HepG2 (cell line): Measurements from ENCODE around the gene HLF. TPM values are rescaled to one million over a fixed set of nuclear protein-coding genes. Genes with fewer than 3 reads are reported as not detected.

Source experiments
- CREM ChIP-seq, 2 experiments: sonication (generic) in 1 of 2; formaldehyde crosslinking in 1 of 2; IDR thresholded peaks; 2 replicates each; pipeline versions ENCODE4 v1.4.0 to v1.6.1; 2016 to 2020; ENCODE audit warnings: antibody characterized with exemption in 1 of 2, mild to moderate bottlenecking in 1 of 2, missing genetic modification reagents in 1 of 2
- DR1 ChIP-seq: sonication (generic); formaldehyde crosslinking; IDR thresholded peaks from 2 replicates; pipeline ENCODE4 v1.8.0; 2021; ENCODE audit warnings: mild to moderate bottlenecking, missing genetic modification reagents, inconsistent platforms
- DRAP1 ChIP-seq: IDR thresholded peaks from 2 replicates; pipeline ENCODE4 v1.6.1; 2016; ENCODE audit warnings: missing genetic modification reagents, missing compliant biosample characterization
- GRHL1 ChIP-seq: sonication (generic); formaldehyde crosslinking; conservative IDR thresholded peaks from 2 replicates; pipeline ENCODE4 v1.8.0; 2022; ENCODE audit warnings: missing genetic modification reagents
- IKZF1 ChIP-seq: fragments of 450-650 bp; IDR thresholded peaks from 2 replicates; pipeline ENCODE4 v1.7.1; 2016
- MYPOP ChIP-seq: sonication (generic); formaldehyde crosslinking; IDR thresholded peaks from 2 replicates; pipeline ENCODE4 v1.8.1; 2023; ENCODE audit warnings: mild to moderate bottlenecking, moderate library complexity, missing genetic modification reagents
- PHF21A ChIP-seq: sonication (generic); formaldehyde crosslinking; IDR thresholded peaks from 2 replicates; pipeline ENCODE4 v1.5.0; 2020; ENCODE audit warnings: mild to moderate bottlenecking, missing genetic modification reagents
- SMYD3 ChIP-seq: sonication (generic); formaldehyde crosslinking; IDR thresholded peaks from 2 replicates; pipeline ENCODE4 v1.8.1; 2023; ENCODE audit warnings: mild to moderate bottlenecking, missing genetic modification reagents
- TFAP4 ChIP-seq: sonication (generic); IDR thresholded peaks from 2 replicates; pipeline ENCODE4 v1.6.1; 2016; ENCODE audit warnings: low read depth, borderline replicate concordance
- ZNF143 ChIP-seq: sonication (generic); formaldehyde crosslinking; IDR thresholded peaks from 2 replicates; pipeline ENCODE4 v1.4.0; 2020; ENCODE audit warnings: missing genetic modification reagents
- ZNF20 ChIP-seq: sonication (generic); formaldehyde crosslinking; IDR thresholded peaks from 2 replicates; pipeline ENCODE4 v1.4.0; 2020; ENCODE audit warnings: mild to moderate bottlenecking, moderate library complexity, missing genetic modification reagents
- ZNF441 ChIP-seq: sonication (generic); formaldehyde crosslinking; IDR thresholded peaks from 2 replicates; pipeline ENCODE4 v1.7.0; 2021; ENCODE audit warnings: missing genetic modification reagents, borderline replicate concordance
- ZSCAN21 ChIP-seq: sonication (generic); formaldehyde crosslinking; IDR thresholded peaks from 2 replicates; pipeline ENCODE4 v1.8.0; 2022; ENCODE audit warnings: mild to moderate bottlenecking, missing genetic modification reagents, moderate library complexity, borderline replicate concordance
- polyA plus RNA-seq, 8 experiments: library from polyadenylated mRNA; depleted of rRNA in 3 of 8; stranded (reverse) in 7 of 8; unstranded in 1 of 8; fragments of >200 nt; fragmentation: Illumina TruSeq in 4 of 8; extraction: Trizol in 4 of 8; gene quantifications; 2 replicates each; pipeline versions ENCODE4 v1.2.1 to v1.2.3, GENCODE V29; 2011 to 2016; ENCODE audit warnings: low read depth in 4 of 8, missing spikeins in 1 of 8, mixed read lengths in 1 of 8; ENCODE audit not compliant: insufficient read depth in 1 of 8
- total RNA-seq, 5 experiments: library from RNA; depleted of rRNA; stranded (reverse); fragments of >200 nt; fragmentation: Illumina TruSeq; extraction: Trizol; gene quantifications; 2 replicates each; pipeline ENCODE4 v1.2.3, GENCODE V29; 2016; ENCODE audit warnings: low read depth in 1 of 5
- TF ChIP-seq, protein P1 (sequence below): sonication (generic); formaldehyde crosslinking; IDR thresholded peaks from 2 replicates; pipeline ENCODE4 v1.4.0; 2020; ENCODE audit warnings: missing genetic modification reagents, borderline replicate concordance
- TF ChIP-seq, protein P2 (sequence below), 2 experiments: IDR thresholded peaks; 2 replicates each; pipeline ENCODE4 v1.6.1; 2011 to 2012; ENCODE audit warnings: low read length in 2 of 2, borderline replicate concordance in 1 of 2, low read depth in 1 of 2, mild to moderate bottlenecking in 1 of 2, moderate library complexity in 1 of 2

HLF gene
- total and polyA plus RNA-seq, 2 of the 13 experiments (the other 11 are each of a cell fraction or from before 2014, with no cell fraction given), result 202 to 346 TPM

DNA sequence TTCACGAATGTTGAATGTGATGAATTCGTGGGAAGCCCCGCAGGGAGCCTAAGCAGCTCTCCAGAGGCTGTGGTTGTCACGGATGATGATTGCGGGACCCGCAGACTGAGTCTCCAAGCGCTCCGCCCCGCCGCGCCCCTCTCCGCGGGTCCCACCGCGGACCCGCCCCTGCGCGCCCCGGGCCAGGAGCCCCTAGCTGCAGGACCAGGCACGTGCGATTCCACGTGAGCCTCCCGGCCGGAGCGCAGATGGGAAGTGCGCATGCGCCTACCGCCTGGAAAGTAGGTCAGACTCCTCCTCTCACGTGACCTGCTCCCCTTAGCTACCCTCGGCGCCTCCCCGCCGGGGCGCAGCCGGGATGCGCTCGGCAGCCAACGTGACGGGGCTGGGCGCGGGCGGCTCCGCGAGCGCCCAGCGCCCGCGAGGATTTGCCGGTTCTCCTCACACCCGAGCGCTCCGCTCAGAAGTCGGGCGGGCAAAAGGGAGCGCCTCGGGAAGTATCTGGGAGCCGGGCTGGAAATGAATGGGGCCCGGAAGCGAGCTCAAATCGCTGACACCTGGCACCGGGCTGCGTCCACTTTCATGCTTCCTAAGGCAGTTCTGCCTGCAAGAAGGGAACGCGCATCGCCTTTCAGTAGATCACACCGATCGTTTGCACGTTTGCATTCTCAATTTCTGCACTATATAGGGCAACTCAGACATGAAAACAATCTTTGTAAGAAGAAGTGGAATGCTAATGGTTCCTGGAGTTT is 26.4 kb upstream of the HLF start (continued):
- TF ChIP-seq, protein P1, sequence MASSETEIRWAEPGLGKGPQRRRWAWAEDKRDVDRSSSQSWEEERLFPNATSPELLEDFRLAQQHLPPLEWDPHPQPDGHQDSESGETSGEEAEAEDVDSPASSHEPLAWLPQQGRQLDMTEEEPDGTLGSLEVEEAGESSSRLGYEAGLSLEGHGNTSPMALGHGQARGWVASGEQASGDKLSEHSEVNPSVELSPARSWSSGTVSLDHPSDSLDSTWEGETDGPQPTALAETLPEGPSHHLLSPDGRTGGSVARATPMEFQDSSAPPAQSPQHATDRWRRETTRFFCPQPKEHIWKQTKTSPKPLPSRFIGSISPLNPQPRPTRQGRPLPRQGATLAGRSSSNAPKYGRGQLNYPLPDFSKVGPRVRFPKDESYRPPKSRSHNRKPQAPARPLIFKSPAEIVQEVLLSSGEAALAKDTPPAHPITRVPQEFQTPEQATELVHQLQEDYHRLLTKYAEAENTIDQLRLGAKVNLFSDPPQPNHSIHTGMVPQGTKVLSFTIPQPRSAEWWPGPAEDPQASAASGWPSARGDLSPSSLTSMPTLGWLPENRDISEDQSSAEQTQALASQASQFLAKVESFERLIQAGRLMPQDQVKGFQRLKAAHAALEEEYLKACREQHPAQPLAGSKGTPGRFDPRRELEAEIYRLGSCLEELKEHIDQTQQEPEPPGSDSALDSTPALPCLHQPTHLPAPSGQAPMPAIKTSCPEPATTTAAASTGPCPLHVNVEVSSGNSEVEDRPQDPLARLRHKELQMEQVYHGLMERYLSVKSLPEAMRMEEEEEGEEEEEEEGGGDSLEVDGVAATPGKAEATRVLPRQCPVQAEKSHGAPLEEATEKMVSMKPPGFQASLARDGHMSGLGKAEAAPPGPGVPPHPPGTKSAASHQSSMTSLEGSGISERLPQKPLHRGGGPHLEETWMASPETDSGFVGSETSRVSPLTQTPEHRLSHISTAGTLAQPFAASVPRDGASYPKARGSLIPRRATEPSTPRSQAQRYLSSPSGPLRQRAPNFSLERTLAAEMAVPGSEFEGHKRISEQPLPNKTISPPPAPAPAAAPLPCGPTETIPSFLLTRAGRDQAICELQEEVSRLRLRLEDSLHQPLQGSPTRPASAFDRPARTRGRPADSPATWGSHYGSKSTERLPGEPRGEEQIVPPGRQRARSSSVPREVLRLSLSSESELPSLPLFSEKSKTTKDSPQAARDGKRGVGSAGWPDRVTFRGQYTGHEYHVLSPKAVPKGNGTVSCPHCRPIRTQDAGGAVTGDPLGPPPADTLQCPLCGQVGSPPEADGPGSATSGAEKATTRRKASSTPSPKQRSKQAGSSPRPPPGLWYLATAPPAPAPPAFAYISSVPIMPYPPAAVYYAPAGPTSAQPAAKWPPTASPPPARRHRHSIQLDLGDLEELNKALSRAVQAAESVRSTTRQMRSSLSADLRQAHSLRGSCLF, result no peak
- TF ChIP-seq SMYD3 (CRISPR knock-in tag) (no peak), TFAP4 (no peak; the same call in 1 of the 2 replicates), ZNF20 (no peak), ZNF143 (0 out of 2 replicates have a peak, but pooled peaks have one; percentile 43), DRAP1 (peak; percentile 92), GRHL1 (CRISPR knock-in tag) (no peak), ZSCAN21 (CRISPR knock-in tag) (peak; percentile 85), PHF21A (CRISPR knock-in tag) (peak; percentile 74), MYPOP (CRISPR knock-in tag) (peak; percentile 95), ZNF441 (CRISPR knock-in tag) (peak; percentile 85; the same call in 1 of the 2 replicates), IKZF1 (no peak), CREM (IDR thresholded peaks at IDR 0.05) (no peak), CREM (CRISPR knock-in tag; IDR thresholded peaks at IDR 0.05) (no peak), DR1 (CRISPR knock-in tag) (peak; percentile 89)
- TF ChIP-seq, protein P2, sequence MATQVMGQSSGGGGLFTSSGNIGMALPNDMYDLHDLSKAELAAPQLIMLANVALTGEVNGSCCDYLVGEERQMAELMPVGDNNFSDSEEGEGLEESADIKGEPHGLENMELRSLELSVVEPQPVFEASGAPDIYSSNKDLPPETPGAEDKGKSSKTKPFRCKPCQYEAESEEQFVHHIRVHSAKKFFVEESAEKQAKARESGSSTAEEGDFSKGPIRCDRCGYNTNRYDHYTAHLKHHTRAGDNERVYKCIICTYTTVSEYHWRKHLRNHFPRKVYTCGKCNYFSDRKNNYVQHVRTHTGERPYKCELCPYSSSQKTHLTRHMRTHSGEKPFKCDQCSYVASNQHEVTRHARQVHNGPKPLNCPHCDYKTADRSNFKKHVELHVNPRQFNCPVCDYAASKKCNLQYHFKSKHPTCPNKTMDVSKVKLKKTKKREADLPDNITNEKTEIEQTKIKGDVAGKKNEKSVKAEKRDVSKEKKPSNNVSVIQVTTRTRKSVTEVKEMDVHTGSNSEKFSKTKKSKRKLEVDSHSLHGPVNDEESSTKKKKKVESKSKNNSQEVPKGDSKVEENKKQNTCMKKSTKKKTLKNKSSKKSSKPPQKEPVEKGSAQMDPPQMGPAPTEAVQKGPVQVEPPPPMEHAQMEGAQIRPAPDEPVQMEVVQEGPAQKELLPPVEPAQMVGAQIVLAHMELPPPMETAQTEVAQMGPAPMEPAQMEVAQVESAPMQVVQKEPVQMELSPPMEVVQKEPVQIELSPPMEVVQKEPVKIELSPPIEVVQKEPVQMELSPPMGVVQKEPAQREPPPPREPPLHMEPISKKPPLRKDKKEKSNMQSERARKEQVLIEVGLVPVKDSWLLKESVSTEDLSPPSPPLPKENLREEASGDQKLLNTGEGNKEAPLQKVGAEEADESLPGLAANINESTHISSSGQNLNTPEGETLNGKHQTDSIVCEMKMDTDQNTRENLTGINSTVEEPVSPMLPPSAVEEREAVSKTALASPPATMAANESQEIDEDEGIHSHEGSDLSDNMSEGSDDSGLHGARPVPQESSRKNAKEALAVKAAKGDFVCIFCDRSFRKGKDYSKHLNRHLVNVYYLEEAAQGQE (IDR thresholded peaks at IDR 0.05; ENCODE audit: borderline replicate concordance in 1 of 2, low read depth in 1 of 2, low read length in 2 of 2), result no peak
